Thoracic aorta endothelial cell (primary cell): Measurements from ENCODE around the gene OR10J1. TPM values are rescaled to one million over a fixed set of nuclear protein-coding genes. Genes with fewer than 3 reads are reported as not detected.

Experiments
- total RNA-seq: library from RNA; depleted of rRNA; stranded (reverse); fragments of >200 nt; gene quantifications from 2 replicates; pipeline ENCODE4 v1.2.3, GENCODE V29; 2012

Gene OR10J1
- total RNA-seq, result not detected in 2 replicates

DNA sequence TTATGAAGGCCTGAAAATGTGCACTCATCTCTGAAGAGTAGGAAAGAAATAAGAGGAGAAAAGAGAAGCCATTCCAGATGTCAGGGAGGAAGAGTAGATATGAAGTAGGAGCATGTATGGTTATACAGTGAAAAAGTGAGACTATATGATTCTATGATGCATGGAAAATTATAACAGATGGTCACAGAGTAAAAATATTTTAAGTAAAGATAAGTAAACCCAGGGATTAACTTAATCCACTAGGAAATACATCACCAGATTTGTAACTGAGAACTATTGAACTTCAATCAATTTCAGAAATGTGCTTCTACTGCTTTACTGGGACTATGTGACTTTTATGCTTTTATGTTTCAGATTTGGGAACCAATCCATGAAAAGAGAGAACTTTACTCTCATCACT, at the start of gene OR10J1:
OR10J1 (plus strand) TSS at position 301 of the 400 bp plus-strand sequence; CDS start at position 371, 70 bp downstream.

GRCh38 chr1:159431904-159432303, 7.6 kb upstream of the OR10J1 start, which contains the start of gene OR10J4:
OR10J4 (plus strand) TSS chr1:159432204.

Other genes starting within 250 kb of the OR10J1 start
- gene ACKR1, start 234.8 kb upstream of the OR10J1 start, total RNA-seq, result 0.13 and 0.43 TPM in 2 replicates
- not detected in 2 replicates for gene FCER1A, start 137.4 kb upstream of the OR10J1 start, total RNA-seq
- not detected in 2 replicates for gene OR10J4, start 7.5 kb upstream of the OR10J1 start, total RNA-seq
- gene OR10J5, start 96.3 kb downstream of the OR10J1 start, total RNA-seq, result not detected in 2 replicates
- not detected in 2 replicates for gene APCS, start 148.1 kb downstream of the OR10J1 start, total RNA-seq